ENCODE data around the gene BLID. TPM values are rescaled to one million over a fixed set of nuclear protein-coding genes. Genes with fewer than 3 reads are reported as not detected.

Gene BLID
- total and polyA plus RNA-seq, 2 of the 4 experiments (the other 2 are of a cell fraction), result 0.24 to 30.8 TPM

- H3K27me3 ChIP-seq (ENCODE audit: control insufficient read depth, insufficient read depth, low read length), result no peaks in the 10 kb centered on the region
- WGBS, 2 experiments (ENCODE audit: extremely low coverage in 2 of 2, insufficient read length in 1 of 2), result 83% methylated on average over 1 of the region's 6 CpGs; no CpG with 5 or more reads in 1 of the 2 experiments
- intact Hi-C loops (cut with micrococcal nuclease) (no loop called here), in situ Hi-C loops (cut with MboI; ENCODE audit: low sequenced_read_pairs) (no loop called here), dilution Hi-C loops (cut with HindIII; ENCODE audit: low sequenced_read_pairs, unreplicated experiment) (no loop called here)
- TF ChIP-seq CTCF (conservative IDR thresholded peaks at IDR 0.05; ENCODE audit: low read depth, low read length) (no peak), CEBPB (IDR thresholded peaks at IDR 0.05; ENCODE audit: low read depth, low read length) (peak; percentile 23; the same call in 1 of the 2 replicates)
- BruUV-seq (replicated peaks), result no TSS peak
- DNase-seq (no peak), ATAC-seq (ENCODE audit: low read depth) (no peak)
- H3K4me1 ChIP-seq (ENCODE audit: control insufficient read depth, insufficient read depth, low read length), result peaks cover 16% of the 10 kb centered on the region
- POLR2A ChIA-PET (ENCODE audit: unreplicated experiment), result interaction anchor here (0.5 to 0.7 kb wide), 2 partner anchors 23 to 303 kb away, joined by 3 to 6 read pairs; no protein-coding TSS in a partner anchor
- H3K4me3 ChIP-seq (ENCODE audit: insufficient read depth, low read depth, low read length), result no peak overlapping the region
- CTCF ChIA-PET, result interaction anchor here (0.8 kb wide), 1 partner anchor 9 kb away, joined by 3 read pairs; no protein-coding TSS in a partner anchor
- H4K91ac ChIP-seq (ENCODE audit: insufficient read depth, low read depth, low read length), result no peak overlapping the region
- H3K79me1 ChIP-seq (ENCODE audit: low read depth in 1 of 2, low read length in 2 of 2), result peaks cover 0 to 51% of the 10 kb centered on the region in 2 experiments; a peak in 2 of 4 replicates
- peak overlapping the region; percentile 19; the same call in 1 of the 2 replicates for H3K14ac ChIP-seq (replicated peaks; ENCODE audit: low read depth, low read length)
- no peak overlapping the region for H4K5ac ChIP-seq (ENCODE audit: low read depth, low read length)
- H2AK9ac ChIP-seq (replicated peaks; ENCODE audit: low read depth, low read length, poor library complexity), result no peak overlapping the region
- no peak overlapping the region for H2BK15ac ChIP-seq (ENCODE audit: low read depth, low read length)
- H3K27ac ChIP-seq (ENCODE audit: insufficient read depth, low read length), result no peak overlapping the region
- H2AFZ ChIP-seq (replicated peaks; ENCODE audit: low read length, poor library complexity), result no peak overlapping the region
- H2BK120ac ChIP-seq (ENCODE audit: low read depth, low read length), result no peak overlapping the region
- H2BK20ac ChIP-seq (ENCODE audit: low read depth, low read length), result no peak overlapping the region
- peak overlapping the region in 1 of 2 experiments; percentile 3; a peak in 1 of 4 replicates for H4K8ac ChIP-seq (ENCODE audit: low read depth in 2 of 2, low read length in 2 of 2)
- H4K20me1 ChIP-seq (ENCODE audit: insufficient read depth, low read length), result no peaks in the 10 kb centered on the region; the same call in 1 of the 2 replicates
- H3K4me2 ChIP-seq (ENCODE audit: low read depth, low read length), result no peak overlapping the region
- no peaks in the 10 kb centered on the region for H3K9me3 ChIP-seq (ENCODE audit: control insufficient read depth, insufficient read depth, low read length)
- peaks cover 6% of the 10 kb centered on the region for H3K36me3 ChIP-seq (ENCODE audit: control insufficient read depth, insufficient read depth, low read length)
- H3K9ac ChIP-seq (ENCODE audit: low read depth, low read length), result no peak overlapping the region
- H3K4ac ChIP-seq (ENCODE audit: low read depth, low read length), result no peak overlapping the region
- H3K9me1 ChIP-seq (ENCODE audit: insufficient read depth, low read length), result peaks cover 15% of the 10 kb centered on the region
- H3K18ac ChIP-seq (ENCODE audit: low read depth, low read length), result no peak overlapping the region
- no peak overlapping the region for H3K56ac ChIP-seq (ENCODE audit: extremely low read depth, insufficient read depth, low read length)
- no peak overlapping the region for H2AK5ac ChIP-seq (ENCODE audit: low read depth, low read length)
- 0 out of 2 replicates have a peak overlapping the region, but pooled peaks have one; percentile 8 for H3K23ac ChIP-seq (ENCODE audit: low read depth, low read length)
- H2BK5ac ChIP-seq (ENCODE audit: low read depth, low read length, poor library complexity, severe bottlenecking), result peak overlapping the region; percentile 28
Observed at GRCh38 chr11:122076512-122077120, 39.4 kb downstream of the BLID start.
